ENCODE measurements around the gene LTO1.

Gene LTO1, protein sequence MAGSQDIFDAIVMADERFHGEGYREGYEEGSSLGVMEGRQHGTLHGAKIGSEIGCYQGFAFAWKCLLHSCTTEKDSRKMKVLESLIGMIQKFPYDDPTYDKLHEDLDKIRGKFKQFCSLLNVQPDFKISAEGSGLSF

DNA sequence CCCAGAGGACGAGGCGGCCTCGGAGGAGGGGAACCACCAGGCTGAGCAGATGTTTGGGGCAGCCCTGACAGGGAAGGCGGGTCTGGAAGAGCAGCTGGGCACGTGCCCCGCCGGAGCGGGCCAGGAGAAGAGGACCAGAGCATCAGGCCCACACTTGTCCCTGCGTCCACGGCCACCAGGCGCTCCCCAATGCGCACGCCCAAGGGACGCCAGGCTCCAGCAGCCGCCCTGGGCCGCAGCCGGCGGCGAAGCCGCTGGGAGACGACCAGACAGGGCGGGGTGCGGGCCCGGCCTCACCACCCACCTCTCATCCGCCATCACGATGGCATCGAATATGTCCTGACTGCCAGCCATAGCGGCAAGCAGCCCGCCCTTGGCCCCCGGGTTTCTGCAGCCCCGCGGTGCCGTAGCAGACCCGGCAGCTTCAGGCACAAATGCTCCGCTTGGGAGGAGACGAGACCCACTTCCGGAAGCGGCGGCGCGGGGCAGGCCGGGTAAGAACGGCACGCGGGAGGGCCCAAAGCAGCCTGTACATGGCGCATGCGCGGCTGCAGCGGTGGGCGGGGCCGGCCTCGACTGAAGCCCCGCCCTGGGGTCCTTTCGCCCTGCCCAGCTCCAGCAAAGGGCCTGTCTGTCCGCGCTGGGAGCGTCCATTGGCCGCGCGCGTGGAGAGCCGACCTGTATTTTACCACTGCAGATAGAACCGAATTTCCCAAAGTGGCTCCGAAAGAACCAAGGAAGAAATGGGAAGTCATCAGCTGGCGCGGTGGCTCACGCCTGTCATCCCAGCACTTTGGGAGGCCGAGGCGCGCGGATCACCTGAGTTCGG, at the start of gene LTO1:
TSS of gene LTO1 (minus strand) at position 468 of the 829 bp plus-strand sequence. CDS start at position 354, 114 bp downstream.
- peak; percentile 89 to 96 (median 91) for DNase-seq (ENCODE audit: low read depth in 3 of 3, low spot score in 1 of 3)

DNA sequence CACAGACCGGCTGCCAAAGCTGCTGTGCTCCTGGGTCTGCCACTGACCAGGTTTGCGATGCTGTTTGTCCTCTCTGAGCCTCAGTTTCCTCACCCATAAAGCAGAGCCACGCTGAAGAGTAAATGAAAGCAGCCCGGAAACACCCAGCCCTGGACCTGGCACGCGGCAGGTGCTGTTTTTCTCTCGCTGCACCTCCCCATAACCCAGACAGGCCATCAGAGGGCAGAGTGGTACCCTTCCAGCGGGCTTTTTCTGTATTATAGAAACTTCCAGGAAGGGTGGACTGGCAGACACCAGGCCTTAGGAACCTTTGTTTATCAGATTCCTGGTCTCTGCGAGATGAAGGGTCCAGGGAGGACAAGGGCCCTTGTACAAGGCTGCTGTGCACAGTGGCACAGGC, 46.6 kb upstream of the LTO1 start:
- no peak for DNase-seq (ENCODE audit: low read depth in 3 of 3, low spot score in 1 of 3)

DNA sequence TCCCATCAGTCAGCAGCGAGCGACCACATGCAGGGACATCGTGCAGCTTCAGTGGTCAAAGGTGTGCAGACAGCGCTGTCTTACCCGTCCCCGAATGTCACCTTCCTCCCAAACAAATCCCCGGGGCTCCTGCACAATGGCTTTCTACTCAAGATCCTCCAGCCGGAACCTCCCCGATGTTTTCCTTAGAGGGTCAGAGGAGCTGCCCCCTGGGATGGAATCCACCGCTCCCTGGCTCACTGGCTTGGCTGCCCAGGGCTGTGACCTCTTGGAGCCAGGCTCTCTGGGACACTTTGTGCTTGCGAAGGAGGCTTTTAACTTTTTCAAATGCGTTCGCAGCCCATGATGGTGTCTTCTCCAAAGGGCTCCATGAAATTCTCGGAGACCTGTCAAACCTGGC, 46.0 kb upstream of the LTO1 start:
- no peak for DNase-seq (ENCODE audit: low read depth in 3 of 3, low spot score in 1 of 3)

DNA sequence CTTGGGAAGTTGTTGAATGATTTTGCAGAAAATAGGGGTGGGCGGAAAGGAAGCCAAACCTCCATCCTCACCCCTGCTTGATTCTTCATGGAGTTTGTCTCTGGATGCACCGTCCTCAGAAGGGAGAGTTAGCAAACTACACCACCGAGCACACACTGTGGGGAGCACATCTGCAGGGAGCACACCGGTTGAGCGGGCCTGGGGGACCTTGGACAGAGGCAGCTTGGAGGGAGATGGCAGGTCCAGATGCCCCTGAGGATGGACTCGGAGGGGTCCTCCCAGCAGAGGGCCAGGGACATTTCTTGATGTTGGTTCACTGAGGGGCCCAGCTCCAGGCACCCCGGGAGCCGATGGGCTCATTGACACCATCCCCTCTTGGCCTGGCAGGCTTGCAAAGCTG, 43.8 kb upstream of the LTO1 start:
- no peak for DNase-seq (ENCODE audit: low read depth in 3 of 3, low spot score in 1 of 3)

DNA sequence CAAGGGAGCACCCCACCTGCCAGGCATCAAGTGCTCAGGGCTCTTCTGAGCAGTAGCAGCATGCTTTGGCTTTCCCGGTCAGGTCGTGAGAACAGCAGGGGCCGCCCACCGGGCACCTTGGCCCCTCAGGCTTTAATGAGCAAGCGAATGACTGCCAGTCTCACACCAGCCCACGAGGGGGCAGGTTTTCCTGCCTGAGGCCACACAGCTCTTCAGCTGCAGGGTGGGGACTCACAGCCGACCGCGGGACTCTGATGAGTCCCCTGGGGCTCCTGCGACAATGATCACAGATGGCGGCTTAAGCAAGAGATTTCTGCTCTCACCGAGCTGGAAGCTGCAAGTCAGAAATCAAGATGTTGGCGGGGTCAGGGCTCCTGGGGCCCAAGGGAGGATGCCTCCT, 43.0 kb upstream of the LTO1 start:
- peak in 1 of 3 donors; percentile 2 for DNase-seq (ENCODE audit: low read depth in 3 of 3, low spot score in 1 of 3)

DNA sequence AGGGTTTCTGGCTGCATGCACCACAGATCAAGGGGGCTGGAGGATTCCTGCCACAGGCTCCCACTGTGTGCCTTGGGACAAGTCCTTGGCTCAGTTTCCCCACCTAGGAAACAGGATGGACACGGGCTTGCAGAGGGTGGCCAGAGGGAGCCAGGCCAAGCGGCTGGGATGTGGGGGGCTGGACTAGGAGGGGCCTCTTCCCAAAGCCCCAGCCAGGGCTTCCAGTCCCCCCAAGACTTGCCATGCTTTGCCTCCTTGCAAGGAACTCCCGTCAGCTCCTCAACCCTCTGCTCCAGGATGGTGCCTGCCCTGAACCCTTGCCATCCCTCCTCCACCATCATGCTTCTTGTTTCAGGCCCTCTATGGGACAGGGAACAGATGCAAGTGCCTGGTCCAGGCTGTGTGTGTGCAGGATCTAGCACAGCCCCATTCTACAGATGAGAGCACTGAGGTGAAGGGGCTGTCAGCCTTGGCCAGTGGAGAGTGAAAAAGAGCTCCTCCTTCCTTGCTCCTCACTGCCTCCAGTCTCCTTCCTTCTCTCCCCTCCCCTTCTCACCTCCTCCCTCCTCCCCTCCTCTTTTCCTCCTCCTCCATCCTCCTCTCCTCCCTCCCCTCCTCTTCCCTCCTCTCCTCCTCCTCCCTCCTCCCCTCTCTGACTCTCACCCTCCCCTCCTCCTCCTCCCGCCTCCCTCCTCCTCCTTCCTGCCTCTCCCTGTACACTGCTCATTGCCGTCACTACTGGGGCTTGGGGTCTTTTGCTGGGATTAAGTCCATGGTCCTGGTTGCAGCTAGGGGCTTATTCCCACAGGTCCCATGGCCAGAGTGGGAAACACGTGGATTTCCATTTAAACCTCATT, 42.0 kb upstream of the LTO1 start:
- DNase-seq (ENCODE audit: low read depth in 3 of 3, low spot score in 1 of 3): no peak

DNA sequence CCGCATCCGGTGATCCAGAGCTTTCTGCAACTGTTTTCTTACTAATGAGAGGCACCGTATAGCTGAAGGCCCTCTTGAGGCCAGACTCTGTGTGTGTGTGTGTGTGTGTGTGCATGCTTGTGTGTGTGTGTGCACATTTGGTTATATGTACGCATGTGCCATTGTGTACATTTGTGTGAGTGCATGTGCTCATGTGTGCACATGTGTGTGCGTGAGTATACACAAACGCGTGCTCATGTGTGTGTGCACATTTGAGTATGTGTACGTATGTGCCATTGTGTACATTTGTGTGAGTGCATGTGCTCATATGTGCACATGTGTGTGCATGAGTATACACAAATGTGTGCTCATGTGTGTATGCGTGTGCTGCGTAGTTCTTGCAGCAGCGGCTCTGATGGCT, 40.9 kb upstream of the LTO1 start:
- DNase-seq (ENCODE audit: low read depth in 3 of 3, low spot score in 1 of 3): no peak

DNA sequence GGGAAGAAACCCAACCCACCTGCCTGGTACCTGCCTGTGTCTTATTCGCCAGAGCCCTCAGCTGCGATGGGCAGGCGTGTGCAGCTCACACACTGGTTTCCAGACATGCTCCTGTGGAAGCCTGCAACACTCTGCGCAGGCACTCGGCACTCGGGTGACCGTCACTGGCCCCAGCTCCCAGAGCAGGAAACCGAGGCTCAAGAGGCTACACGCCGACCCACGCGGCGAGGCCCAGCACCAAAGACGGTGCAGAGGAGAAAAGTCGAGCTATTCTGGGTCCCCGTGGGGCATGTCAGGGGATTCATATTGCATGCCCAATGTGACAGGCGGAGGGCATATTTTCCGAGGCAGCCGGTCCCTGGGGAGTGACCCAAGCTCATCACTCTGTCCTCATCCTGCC, 40.3 kb upstream of the LTO1 start:
- no peak for DNase-seq (ENCODE audit: low read depth in 3 of 3, low spot score in 1 of 3)

DNA sequence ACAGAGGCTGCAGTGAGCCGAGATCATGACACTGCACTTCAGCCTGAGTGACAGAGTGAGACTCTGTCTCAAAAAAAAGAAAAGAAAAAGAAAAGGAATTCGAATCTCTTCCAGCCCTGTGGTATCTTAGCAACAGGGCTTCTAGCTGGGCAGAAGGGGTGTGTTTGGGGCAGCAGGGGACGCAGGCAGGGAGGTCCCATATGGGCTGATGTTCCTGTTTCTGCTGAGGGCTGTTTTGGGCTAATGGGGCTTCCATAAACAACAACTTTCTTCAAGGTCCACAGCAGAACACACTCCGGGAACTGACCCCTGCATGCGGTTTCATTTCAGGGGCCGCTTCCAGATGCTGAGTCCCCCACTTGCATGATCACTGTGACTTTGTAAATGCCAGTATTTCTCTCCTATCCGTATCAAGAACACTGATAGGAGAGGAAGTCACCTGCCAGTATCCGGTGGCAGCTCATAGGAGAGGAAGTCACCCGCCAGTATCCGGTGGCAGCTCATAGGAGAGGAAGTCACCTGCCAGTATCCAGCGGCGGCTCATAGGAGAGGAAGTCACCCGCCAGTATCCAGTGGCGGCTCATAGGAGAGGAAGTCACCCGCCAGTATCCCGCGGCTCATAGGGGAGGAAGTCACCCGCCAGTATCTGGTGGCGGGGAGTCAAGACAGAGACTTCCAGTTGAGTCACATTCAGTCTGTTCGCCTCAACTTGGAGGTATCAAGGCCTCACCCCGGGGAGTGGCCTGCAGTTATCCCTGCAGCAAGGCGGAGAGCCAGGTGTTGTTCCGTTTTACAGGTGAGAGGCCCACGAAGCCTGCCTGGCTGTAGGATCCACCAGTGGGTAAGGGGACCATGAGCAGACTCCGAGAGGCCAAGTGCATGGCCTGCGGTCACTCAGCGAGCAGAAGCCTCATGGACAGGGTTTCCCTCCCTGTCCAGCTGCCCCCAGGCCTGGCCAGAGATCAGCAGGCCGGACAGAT, 37.0 kb upstream of the LTO1 start:
- no peak for DNase-seq (ENCODE audit: low read depth in 3 of 3, low spot score in 1 of 3)

DNA sequence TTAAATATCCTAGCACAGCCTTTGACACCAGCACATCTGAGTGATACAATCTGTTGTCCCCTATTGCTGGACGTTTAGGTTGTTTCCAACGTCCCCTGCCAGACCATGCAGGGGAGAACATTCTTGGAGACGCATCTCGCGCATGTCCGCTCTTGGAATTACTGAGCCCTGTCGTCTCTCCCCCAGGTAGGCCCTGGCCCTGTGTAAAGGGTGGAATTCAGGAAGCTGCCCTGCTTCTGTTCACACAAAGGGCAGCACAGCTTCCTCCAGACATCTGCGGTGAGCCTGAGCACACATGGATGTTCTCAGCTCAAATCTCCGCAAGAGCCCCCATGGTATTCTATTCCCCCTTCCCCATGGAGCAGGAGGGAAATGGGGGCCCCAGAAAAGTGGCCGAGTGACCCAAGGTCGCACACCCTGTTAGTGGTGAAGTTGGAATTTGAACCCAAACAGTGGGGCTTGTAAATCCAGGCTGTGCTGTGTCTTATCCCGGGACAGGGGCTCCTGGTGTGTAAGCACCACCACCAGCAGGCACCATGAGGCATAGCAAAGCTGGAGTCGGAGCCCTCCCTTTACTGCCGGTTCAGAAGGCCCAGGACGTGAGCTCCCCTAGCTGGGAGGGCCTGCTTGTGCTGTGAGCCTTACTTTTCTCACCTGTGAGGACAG, 33.7 kb upstream of the LTO1 start:
- no peak for DNase-seq (ENCODE audit: low read depth in 3 of 3, low spot score in 1 of 3)

DNA sequence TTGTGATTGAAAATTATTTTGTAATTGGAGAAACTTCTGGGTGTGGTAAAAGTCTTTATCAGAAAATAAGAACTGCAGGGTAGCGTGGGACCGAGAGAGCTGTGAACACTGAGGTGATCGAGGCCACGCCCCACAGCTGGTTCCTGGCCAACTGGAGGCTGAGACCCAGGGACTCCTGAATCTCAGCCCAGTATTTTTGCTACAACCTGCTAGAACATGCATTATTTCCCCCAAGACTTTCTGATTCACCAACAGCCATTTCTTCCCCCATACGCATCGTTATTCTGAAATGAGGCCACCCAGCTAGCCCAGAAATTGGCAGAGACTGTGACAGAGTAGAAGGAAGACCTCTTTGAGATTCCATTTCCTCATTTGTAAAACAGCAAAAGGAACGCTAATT, 32.0 kb upstream of the LTO1 start:
- no peak for DNase-seq (ENCODE audit: low read depth in 3 of 3, low spot score in 1 of 3)

DNA sequence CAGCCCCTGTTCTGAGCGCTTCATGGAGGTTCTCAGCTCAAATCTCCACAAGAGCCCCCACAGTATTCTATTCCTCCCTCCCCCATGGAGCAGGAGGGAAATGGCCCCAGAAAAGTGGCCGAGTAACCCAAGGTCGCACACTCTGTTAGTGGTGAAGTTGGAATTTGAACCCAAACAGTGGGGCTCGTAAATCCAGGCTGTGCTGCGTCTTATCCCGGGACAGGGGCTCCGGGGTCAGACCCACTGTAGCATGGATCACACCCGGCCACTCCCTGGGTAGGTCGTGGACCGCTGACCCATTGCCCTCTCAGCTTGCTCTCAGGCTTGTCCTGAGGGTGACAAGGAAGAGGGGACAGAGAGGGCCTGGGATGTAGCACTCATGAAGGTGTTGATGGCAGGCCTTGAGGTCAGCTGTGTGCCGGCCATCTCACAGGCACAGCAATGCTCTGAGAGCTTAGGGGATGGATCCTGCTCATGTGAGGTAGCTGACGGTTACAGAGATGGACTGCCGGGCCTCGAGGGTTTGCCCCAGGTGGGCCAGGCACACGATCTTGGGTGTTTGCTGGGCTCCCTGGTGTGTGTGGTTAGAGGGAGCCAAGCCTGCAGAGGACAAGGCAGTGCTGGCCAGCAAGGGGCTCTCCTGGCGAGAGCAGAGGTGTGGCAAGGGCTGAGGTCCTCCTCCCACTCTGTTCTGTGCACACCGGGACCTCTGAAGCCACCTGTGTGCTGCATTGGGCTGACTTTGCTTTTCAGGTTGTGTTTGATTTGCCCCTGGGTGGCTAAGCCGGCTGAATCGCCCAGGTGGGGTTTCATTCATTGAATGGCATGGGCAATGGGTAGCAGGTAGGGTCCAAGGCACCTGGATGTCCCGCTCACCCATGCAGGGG, 31.0 kb upstream of the LTO1 start:
- no peak for DNase-seq (ENCODE audit: low read depth in 3 of 3, low spot score in 1 of 3)

DNA sequence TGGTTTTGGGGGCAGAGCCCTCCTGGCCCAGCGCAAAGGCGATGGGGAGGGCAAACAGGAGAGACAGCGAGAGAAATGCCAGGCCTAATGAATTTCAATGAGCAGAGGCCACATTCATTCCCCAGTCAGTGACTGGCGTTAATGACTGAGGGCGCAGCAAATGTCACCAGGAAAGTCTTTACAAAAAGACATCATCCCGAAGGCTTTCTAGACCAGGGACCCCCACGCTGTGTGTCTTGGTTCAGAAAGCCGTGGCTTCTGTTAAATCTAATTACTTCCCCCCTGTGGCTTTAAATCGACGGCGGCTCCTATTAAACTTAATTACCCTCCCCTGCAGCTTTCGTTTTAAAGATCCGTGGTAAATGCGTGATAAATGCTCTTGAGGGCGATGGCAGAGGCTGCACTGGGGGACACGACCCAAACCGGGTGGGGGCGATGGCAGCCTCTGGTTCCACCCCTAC, 30.2 kb upstream of the LTO1 start:
- no peak for DNase-seq (ENCODE audit: low read depth in 3 of 3, low spot score in 1 of 3)

DNA sequence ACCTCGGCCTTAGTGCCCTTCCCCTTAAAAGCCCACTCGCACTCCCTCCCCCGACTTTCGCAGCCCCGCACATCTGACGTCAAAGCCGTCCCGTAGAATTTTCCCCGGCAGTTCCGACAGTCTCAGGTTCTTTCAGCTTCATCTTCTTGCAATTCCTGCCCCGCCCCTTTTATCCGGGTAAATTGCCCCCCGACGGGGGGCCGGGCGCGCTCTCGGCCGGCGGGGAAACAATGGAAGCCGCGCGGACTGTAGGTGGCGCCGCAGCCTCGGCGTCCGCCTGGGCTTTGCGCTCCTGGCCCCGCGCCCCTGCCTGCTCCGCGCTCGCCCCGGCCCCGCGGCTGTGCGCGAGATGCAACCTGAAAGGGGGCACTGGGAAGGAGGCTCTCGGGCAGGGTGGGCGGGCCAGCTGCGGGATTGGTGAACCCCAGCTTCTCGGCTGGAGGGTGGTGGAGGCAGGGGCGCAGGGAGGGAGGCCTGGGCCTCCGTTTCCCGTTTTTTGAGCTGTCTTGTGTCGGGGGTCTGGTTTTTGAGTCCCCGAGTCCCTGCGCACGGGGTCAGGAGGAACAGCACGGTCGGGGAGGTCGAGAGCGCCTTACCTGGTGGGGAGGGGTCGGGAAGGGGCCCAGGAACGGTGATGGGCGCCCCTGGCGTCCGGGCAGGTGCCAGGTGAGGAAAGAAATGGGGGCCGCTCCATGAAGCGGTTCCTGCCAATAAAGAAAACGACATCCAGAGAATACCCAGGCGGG, 29.5 kb upstream of the LTO1 start:
- DNase-seq (ENCODE audit: low read depth in 3 of 3, low spot score in 1 of 3): no peak

DNA sequence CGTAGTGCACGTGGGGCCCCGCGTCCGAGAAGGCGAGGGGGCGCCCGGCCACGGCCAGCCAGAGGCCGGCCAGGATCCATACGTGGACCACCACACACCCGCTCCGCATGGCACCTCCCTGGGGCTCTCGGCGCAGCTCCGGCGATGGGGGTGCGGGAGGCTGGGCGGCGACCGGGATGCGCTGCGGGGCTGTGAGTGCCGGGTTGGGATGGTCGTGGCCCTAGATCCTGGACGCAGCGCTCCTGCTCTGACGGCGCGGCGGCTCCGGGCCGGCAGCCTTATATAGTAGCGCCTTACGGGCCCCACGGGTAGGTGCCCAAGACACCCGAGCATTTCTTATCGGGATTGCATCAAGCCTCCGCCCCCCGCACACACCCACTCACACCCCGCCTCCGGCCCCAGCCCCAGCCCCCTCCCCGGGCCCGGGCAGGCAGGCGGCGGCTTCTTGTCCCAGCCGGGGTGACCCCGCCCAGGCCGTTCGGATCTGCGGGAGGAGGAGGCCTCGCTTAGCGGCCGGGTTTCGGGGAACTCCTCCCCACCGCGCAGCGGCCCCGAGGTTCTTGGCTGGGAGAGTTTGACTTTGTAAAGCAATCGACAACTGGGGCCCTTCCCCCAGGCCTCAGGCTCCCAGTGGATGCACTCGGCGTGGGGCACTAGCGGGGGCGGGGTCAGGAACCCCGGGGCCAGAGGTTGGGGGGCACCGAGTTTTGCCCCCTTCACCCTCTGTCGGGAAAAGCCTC, 28.8 kb upstream of the LTO1 start, which contains the start of gene FGF19:
TSS of gene FGF19 (minus strand) at position 255 of the 740 bp plus-strand sequence. CDS start at position 109, 146 bp downstream.
- DNase-seq (ENCODE audit: low read depth in 3 of 3, low spot score in 1 of 3): no peak

DNA sequence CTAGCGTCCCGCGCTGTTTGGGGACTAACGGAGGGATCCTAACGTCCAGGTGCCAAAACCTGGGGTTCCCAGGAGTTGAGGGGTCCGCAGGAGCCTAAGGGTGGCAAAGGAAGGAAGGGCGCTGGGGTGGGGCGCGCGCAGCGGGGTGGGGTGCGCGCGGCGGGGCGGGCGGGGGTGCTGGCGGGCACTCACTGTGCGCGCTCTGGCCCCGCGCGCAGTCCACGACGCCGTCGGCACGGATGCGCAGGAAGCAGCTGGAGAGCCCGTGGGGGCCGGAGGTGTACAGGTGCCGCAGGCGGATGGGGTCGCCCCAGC, 28.3 kb upstream of the LTO1 start:
- no peak for DNase-seq (ENCODE audit: low read depth in 3 of 3, low spot score in 1 of 3)

DNA sequence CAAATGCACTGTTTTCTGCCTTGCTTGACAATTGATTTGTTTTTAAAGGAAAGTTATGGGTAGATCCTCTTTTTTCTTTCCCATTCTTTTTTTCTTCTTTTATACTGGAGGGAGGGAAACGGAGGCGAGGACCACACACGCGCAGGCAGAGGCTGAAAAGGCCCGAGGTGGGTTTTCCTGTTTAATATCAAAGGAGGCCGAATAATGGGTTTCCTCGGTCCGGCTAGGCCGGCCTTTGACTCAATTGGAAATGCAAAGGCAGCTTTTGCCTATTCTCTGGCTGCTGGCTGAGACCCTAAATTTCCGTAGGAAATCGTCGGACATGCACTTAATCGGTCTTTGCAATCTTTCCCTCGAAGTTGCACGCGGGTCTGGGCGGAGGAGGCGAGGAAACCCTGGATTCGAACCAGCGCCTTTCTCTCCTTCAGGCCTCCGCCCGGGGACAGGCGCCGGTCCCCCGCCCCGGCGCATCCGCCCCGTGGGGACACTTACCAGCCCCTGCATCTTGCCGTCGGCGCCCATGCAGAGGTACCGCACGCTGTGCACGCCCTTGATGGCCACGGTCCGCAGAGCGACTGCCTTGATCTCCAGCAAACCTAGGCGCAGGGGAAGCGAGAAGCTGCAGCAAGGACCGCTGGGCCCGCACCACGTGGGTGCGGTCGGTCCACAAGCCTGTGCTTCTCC, 27.8 kb upstream of the LTO1 start:
- no peak for DNase-seq (ENCODE audit: low read depth in 3 of 3, low spot score in 1 of 3)

Measured in stimulated activated CD4-positive, alpha-beta T cell treated with anti-CD3 and anti-CD28 coated beads, TNF-alpha, amount 100 ng/mL, for 1 hour (primary cell).